ENCODE results near the gene INSC.

INSC gene

DNA sequence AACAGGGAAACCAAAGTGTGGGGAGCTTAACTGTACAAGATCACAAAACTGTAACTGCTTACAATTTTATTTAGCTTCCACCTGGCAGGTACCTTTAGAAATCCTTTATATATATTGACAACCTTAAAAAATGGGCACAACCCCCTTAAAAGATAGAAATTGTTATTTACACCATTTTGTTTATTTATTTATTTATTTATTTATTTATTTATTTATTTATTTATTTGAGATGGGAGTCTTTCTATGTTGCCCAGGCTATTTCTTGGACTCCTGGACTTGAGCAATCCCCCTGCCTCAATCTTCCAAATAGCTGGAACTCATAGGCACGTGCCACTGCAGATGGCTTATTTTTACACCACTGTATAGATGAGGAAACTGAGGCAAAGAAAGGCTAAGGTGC lies 74.5 kb downstream of the INSC start:
- no peak for TF ChIP-seq JUND (IDR thresholded peaks at IDR 0.05; ENCODE audit: low read depth)
- in situ Hi-C loops (cut with HindIII; ENCODE audit: low pct_unique_long_range_greater_than_20kb, low sequenced_read_pairs): no loop called here
- no peak for DNase-seq (ENCODE audit: low read depth in 1 of 2, low spot score in 1 of 2)

DNA sequence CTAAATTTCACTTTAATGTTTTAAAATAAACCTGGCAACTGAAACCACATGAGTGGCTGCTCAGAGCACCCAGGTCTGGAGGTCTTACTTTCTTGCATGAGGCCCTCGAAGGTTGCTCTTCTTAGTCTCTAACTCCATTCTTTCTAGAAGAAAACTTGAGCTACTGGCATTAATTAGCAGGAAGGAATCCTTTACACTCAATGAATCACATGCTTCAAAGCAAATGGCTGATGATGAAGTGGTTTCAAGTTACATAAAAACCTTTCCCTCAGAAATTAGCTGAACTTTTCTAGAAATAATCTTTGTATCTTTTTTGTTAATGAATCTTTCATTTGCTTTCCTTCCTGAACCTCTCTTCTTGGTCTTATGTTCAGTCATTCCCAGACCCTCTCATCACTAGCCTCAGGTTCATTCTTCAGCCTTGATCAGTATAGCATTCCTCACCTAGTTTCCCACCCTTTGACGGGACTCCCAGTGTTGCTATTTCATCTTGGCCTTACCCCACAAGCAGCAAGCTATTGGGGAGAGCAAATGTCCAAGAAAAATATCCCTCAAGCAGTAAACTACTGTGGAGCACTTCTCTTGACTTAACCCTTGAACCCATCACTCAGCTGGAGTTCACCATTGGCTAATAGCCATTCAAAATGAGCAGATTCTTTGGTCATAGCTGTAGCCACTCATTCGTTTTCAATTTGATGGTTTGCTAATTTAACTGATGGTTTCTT lies 75.1 kb downstream of the INSC start:
- in situ Hi-C loops (cut with HindIII; ENCODE audit: low pct_unique_long_range_greater_than_20kb, low sequenced_read_pairs): no loop called here
- no peak for TF ChIP-seq JUND (IDR thresholded peaks at IDR 0.05; ENCODE audit: low read depth)
- DNase-seq (ENCODE audit: low read depth in 1 of 2, low spot score in 1 of 2): no peak

DNA sequence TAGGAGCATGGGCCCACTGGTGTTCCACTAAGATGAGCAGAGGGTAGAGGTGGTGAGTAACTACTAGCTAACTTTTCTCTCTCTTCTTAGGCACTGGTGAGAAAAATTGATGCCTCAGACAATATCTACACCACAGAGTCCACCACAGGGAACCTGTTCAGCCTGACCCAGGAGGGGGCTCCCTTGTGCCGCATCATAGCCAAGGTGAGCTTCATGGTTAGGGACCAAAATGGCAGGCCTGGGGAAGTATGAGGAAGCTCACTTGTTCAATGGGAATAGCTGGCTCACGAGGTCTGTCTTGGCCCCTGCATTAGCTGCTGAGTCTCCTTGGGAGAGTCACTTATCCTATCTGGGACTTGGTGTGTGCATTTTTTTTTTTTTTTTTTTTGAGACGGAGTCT lies 75.9 kb downstream of the INSC start:
- no peak for TF ChIP-seq JUND (IDR thresholded peaks at IDR 0.05; ENCODE audit: low read depth)
- DNase-seq (ENCODE audit: low read depth in 1 of 2, low spot score in 1 of 2): no peak
- in situ Hi-C loops (cut with HindIII; ENCODE audit: low pct_unique_long_range_greater_than_20kb, low sequenced_read_pairs): no loop called here

DNA sequence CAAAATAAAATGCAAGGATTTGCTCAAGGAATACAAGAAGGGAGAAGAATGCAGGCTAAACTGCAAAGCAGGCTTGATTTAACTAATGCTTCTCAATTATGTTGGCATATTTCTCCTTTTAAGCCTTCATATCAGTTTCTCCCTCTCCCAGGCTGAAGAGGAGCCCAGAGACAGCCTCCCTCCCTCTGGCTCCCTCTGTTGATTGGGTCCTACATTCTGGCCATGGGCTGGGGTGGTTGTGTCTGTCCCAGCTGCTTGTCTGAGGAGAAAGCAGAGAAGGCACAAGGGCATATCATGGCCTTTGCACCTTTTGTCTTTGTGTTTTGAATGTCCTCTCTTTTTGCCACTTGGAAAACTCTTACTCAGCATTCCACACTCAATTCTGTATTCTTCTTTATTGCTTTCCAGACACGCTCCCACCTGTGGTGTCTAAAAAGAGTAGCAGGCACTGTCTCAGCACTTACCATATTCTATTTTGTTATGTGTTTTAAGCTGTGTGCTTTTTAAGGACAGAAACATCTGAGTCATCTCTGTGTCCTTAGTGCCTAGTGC lies 77.4 kb downstream of the INSC start:
- TF ChIP-seq JUND (IDR thresholded peaks at IDR 0.05; ENCODE audit: low read depth): no peak
- no peak for DNase-seq (ENCODE audit: low read depth in 1 of 2, low spot score in 1 of 2)
- in situ Hi-C loops (cut with HindIII; ENCODE audit: low pct_unique_long_range_greater_than_20kb, low sequenced_read_pairs): no loop called here

DNA sequence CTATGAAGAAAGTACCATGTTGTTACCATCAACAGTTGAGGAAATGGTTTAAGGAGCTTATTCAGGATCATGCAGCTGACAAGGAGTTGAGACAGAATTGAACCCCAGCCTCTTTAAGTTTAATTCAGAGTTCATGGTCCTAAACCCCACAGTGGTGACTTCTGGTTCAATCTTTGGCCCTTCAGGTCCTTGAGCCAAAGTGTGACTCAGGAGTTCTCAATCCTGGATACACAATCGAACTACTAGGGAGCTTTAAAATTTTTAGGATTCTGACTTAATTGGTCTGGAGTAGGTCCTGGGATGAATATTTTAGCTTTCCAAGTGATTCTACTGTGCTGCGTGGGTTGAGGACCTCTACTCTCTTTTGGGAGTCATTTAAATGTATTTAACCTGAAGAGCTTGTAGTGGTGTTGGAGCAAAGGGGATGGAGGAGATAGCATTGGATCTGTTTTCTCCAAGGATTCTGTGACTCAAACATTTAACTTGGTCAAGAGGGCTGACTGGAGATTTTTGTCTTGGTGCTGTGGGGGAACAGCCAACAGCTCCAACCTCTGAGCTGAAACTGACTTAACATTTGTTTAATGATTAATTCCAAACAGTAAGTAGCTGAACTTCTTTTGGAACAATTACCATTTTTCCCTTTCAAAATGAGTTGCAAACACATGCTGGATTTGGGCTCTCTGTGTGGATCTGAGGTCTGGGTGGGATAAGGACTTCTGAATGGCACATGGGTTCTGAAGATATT lies 80.1 kb downstream of the INSC start:
- DNase-seq (ENCODE audit: low read depth in 1 of 2, low spot score in 1 of 2): no peak
- no peak for TF ChIP-seq JUND (IDR thresholded peaks at IDR 0.05; ENCODE audit: low read depth)
- in situ Hi-C loops (cut with HindIII; ENCODE audit: low pct_unique_long_range_greater_than_20kb, low sequenced_read_pairs): no loop called here

DNA sequence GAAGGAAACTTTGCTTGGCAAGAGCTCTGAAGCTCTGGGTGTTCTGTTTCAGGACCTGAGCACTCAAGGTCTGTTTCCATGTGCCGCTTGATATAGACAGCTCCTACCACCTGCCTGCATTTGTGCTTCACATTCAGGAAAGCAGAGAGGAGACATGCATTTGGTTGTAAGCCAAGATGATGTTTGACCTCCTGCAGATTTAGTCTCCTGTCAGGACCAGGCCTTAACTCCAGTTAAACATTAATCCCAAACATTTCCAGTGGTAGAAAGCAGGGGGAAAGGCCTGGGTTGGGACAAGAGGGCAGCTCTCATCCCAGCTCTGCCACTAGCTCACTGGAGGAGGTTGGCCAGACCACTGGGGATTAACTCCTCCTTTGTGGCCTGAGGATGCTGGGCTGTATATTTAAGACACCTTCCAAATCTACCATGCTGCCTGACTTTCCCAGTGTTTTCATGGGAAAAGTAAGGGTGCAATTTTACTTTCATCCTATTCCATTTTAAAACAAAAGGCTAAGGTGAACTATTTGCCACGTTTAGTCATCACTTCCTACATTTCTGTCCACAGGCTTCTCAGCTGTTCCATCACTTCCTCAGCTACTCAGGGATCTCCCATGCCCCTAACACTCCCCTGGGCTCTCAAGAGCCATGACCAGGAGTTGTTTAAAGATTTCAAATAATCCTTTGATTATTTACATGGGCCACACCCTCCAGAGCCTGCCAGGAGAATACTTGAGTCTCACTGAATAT lies 80.9 kb downstream of the INSC start:
- TF ChIP-seq JUND (IDR thresholded peaks at IDR 0.05; ENCODE audit: low read depth): no peak
- DNase-seq (ENCODE audit: low read depth in 1 of 2, low spot score in 1 of 2): no peak
- in situ Hi-C loops (cut with HindIII; ENCODE audit: low pct_unique_long_range_greater_than_20kb, low sequenced_read_pairs): no loop called here

DNA sequence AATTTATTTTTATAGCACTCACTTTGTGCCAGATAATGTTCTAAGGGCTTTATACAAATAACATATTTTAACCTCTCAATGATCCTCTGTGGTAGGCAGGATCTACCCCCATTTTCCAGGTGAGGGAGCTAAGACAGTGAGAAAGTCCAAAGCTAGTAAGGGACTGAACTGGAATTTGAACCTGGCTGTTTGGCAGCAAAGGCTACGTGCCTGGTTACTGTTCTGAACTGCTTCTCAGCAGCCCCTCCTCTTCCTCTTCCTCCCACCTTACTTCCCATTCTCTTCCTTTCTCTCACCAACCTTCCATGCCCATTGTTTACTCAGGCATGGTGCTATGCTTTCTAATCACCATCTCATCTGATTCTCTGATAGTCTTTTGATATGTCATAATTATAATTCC lies 82.0 kb downstream of the INSC start:
- no peak for DNase-seq (ENCODE audit: low read depth in 1 of 2, low spot score in 1 of 2)
- in situ Hi-C loops (cut with HindIII; ENCODE audit: low pct_unique_long_range_greater_than_20kb, low sequenced_read_pairs): no loop called here
- TF ChIP-seq JUND (IDR thresholded peaks at IDR 0.05; ENCODE audit: low read depth): no peak

DNA sequence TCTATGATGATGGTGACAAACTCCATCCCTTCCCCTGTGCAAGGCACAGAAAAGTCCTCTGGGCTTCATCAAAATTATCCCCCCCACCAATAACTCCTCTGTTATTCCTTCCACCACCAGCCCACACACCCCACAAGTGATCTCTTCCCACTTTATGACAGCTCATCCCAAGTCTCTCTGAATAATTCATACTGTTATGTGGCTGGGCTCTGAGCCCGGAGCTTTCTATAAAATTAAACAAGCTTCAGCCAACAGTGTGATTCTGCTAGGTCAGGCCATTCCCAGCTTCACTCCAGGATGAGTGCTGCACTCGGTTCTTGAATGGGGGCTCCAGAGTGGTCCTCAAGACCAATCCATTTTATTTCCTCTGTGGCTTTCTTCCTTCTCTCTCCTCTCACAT lies 83.0 kb downstream of the INSC start:
- no peak for TF ChIP-seq JUND (IDR thresholded peaks at IDR 0.05; ENCODE audit: low read depth)
- in situ Hi-C loops (cut with HindIII; ENCODE audit: low pct_unique_long_range_greater_than_20kb, low sequenced_read_pairs): no loop called here
- no peak for DNase-seq (ENCODE audit: low read depth in 1 of 2, low spot score in 1 of 2)

DNA sequence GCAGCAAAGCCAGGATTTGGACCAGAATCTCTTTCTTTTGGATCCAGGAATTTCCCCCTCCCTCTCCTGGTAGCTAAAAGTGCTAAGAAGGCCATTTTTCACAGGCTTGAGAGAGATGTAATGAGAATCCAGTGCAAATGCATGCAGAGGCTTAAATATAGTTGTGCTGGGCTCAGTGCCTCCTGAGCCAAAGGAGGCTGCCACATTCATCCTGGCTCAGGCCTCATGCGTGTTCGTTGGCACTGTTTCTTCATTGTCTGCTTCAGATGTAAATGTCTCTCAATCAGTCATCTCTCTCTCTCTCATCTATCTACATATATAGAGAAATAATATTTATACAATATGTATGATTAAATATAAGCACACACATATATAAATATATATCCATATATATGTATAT lies 83.6 kb downstream of the INSC start:
- in situ Hi-C loops (cut with HindIII; ENCODE audit: low pct_unique_long_range_greater_than_20kb, low sequenced_read_pairs): no loop called here
- no peak for TF ChIP-seq JUND (IDR thresholded peaks at IDR 0.05; ENCODE audit: low read depth)

DNA sequence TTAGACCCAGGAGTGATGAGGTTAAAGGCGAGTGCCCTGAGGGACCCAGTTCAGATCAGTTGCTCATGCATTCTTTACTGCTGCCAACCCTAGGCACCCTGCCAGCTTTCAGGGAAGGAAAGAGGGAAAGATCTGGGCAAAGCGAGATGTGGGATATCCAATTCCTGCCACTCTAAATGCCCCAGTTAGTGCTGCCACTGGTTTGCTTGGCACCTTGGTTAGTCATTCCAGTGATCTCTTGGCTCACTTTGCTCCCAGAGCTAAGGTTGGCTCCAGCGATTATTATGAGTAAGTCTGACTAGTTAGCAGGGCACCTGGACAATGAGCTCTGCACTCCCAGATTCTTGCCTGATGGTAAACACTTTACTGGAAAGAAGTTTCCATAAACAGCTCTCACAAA lies 85.0 kb downstream of the INSC start:
- DNase-seq (ENCODE audit: low read depth in 1 of 2, low spot score in 1 of 2): peak; percentile 14 to 42
- in situ Hi-C loops (cut with HindIII; ENCODE audit: low pct_unique_long_range_greater_than_20kb, low sequenced_read_pairs): no loop called here

More for the DNA sequence above, 83.6 kb downstream of the INSC start:
- no peak for DNase-seq (ENCODE audit: low read depth in 1 of 2, low spot score in 1 of 2)

DNA sequence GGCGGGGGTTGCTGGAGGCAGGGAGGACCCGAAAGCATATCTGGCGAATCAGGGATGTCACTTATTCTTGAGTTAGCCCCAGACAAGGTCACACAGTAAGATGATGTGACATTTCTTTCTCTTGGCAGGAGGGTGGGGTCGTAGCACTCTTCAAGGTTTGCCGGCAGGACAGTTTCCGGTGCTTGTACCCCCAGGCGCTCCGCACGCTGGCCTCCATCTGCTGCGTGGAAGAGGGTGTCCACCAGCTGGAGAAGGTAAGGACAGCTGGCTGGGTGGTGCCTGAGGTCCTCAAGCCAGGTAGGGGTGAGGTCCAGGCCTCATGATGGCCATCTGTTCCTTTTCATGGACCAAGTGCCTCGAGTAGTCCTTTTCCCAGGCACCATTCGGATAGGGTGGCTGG lies 86.0 kb downstream of the INSC start:
- DNase-seq (ENCODE audit: low read depth in 1 of 2, low spot score in 1 of 2): no peak
- no peak for TF ChIP-seq JUND (IDR thresholded peaks at IDR 0.05; ENCODE audit: low read depth)
- in situ Hi-C loops (cut with HindIII; ENCODE audit: low pct_unique_long_range_greater_than_20kb, low sequenced_read_pairs): no loop called here

More for the DNA sequence above, 85.0 kb downstream of the INSC start:
- TF ChIP-seq JUND (IDR thresholded peaks at IDR 0.05; ENCODE audit: low read depth): no peak

DNA sequence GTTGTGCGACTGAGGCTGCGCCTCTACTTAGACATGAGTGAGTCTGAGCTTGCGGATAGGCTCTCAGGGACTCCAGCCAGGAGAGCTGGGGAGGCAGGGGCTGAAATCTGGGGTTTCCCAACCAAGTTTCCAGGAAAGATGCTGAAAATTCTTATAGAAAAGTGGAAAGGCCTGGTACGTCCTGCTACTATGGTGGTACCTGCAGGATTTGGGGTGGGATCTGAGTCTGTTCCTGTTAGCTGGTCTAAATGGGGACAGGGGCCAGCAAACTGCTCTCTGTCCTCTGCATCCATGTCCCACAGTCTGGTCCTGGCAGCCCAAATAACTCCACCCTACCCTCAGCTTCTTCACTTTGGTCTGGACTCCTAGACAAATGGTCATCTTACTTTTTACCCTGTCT lies 86.9 kb downstream of the INSC start:
- in situ Hi-C loops (cut with HindIII; ENCODE audit: low pct_unique_long_range_greater_than_20kb, low sequenced_read_pairs): no loop called here
- DNase-seq (ENCODE audit: low read depth in 1 of 2, low spot score in 1 of 2): no peak
- TF ChIP-seq JUND (IDR thresholded peaks at IDR 0.05; ENCODE audit: low read depth): no peak

DNA sequence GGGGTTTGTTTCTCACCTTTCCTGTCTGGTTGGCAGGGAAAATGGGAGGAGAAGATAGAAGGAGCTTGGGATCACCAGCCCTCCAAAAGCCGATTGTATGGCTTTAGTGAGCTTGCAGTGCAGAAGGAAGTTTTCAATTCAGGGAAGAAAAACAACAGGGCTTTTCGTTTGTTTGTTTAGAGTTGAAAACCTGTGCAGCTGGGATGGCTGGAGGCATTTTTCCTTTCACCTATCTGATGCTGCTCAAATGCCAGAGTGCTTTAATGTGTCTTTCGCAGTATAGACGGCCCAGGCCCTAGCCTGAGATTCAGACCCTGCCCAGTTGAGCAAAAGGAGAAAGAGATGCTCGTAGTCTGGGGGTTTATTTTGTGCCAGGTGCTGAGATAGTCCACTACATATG lies 87.9 kb downstream of the INSC start:
- in situ Hi-C loops (cut with HindIII; ENCODE audit: low pct_unique_long_range_greater_than_20kb, low sequenced_read_pairs): no loop called here

More for the DNA sequence above, 87.9 kb downstream of the INSC start:
- TF ChIP-seq JUND (IDR thresholded peaks at IDR 0.05; ENCODE audit: low read depth): no peak
- peak; percentile 12 to 72 for DNase-seq (ENCODE audit: low read depth in 1 of 2, low spot score in 1 of 2)
